CD14-positive monocyte (primary cell): Measurements from ENCODE around the gene NOP58. TPM values are rescaled to one million over a fixed set of nuclear protein-coding genes. Genes with fewer than 3 reads are reported as not detected.

Experiments
- DNase-seq, 3 donors: peaks; one replicate each; pipeline ENCODE4 v3.0.0-alpha.2; 2011 to 2022
- H2AFZ ChIP-seq: 2 replicates; pipeline ENCODE4 v1.6.0; 2012; ENCODE audit warnings: mild to moderate bottlenecking, low read depth, low read length, inconsistent platforms; ENCODE audit not compliant: insufficient read depth, poor library complexity, severe bottlenecking
- H3K27ac ChIP-seq, 2 donors: 1 replicate in 1 of 2; 2 replicates in 1 of 2; pipeline ENCODE4 v1.5.1; 2012 to 2013; ENCODE audit warnings: low read length in 2 of 2, control low read depth in 1 of 2, inconsistent platforms in 1 of 2, low read depth in 1 of 2, mild to moderate bottlenecking in 1 of 2
- H3K27me3 ChIP-seq, 2 donors: one replicate each; pipeline versions ENCODE4 v1.6.0 to v1.6.1; 2011 to 2013; ENCODE audit warnings: low read length in 2 of 2; ENCODE audit not compliant: control insufficient read depth in 2 of 2, insufficient read depth in 2 of 2
- H3K36me3 ChIP-seq, 2 donors: replicated peaks in 1 of 2; 1 replicate in 1 of 2; 2 replicates in 1 of 2; pipeline versions ENCODE4 v1.5.1 to v1.6.1; 2012 to 2013; ENCODE audit warnings: low read length in 2 of 2, control low read depth in 1 of 2, inconsistent platforms in 1 of 2, mild to moderate bottlenecking in 1 of 2; ENCODE audit not compliant: insufficient read depth in 2 of 2, control insufficient read depth in 1 of 2
- H3K4me1 ChIP-seq, 2 donors: 1 replicate in 1 of 2; 2 replicates in 1 of 2; pipeline versions ENCODE4 v1.5.1 to v1.6.1; 2012 to 2013; ENCODE audit warnings: low read length in 2 of 2, control low read depth in 1 of 2, inconsistent platforms in 1 of 2, mild to moderate bottlenecking in 1 of 2, moderate library complexity in 1 of 2; ENCODE audit not compliant: insufficient read depth in 2 of 2, control insufficient read depth in 1 of 2
- H3K4me2 ChIP-seq: replicated peaks from 2 replicates; pipeline ENCODE3; 2012; ENCODE audit warnings: low read length, moderate library complexity, mild to moderate bottlenecking; ENCODE audit not compliant: poor library complexity, severe bottlenecking; ENCODE audit errors: extremely low read depth
- H3K4me3 ChIP-seq, 3 experiments: fragments of 200-600 bp in 1 of 3; sonication (generic) in 1 of 3; replicated peaks in 1 of 3; 1 replicate in 2 of 3; 2 replicates in 1 of 3; pipeline ENCODE4 v1.5.1; 2011 to 2013; ENCODE audit warnings: low read length in 3 of 3, mild to moderate bottlenecking in 3 of 3, control low read depth in 2 of 3, low read depth in 2 of 3, inconsistent platforms in 1 of 3, moderate library complexity in 1 of 3
- H3K79me2 ChIP-seq: 2 replicates; pipeline ENCODE4 v1.6.0; 2012; ENCODE audit warnings: mild to moderate bottlenecking, control low read depth, inconsistent platforms, low read length, moderate library complexity; ENCODE audit not compliant: insufficient read depth
- H3K9ac ChIP-seq: 2 replicates; pipeline ENCODE4 v1.6.0; 2017; ENCODE audit warnings: low read length, mild to moderate bottlenecking; ENCODE audit not compliant: insufficient read depth, poor library complexity, severe bottlenecking
- H3K9me3 ChIP-seq, 2 donors: replicated peaks in 1 of 2; 1 replicate in 1 of 2; 2 replicates in 1 of 2; pipeline versions ENCODE4 v1.5.1 to v1.6.1; 2012 to 2013; ENCODE audit warnings: low read length in 2 of 2, control low read depth in 1 of 2; ENCODE audit not compliant: control insufficient read depth in 1 of 2, insufficient read depth in 1 of 2
- H4K20me1 ChIP-seq: 2 replicates; pipeline ENCODE4 v1.6.0; 2012; ENCODE audit warnings: mild to moderate bottlenecking, low read length, control low read depth, moderate library complexity; ENCODE audit not compliant: insufficient read depth
- H3K27ac Mint-ChIP-seq, 7 donors: one replicate each; pipeline ENCODE4 v1.8.0; 2020; ENCODE audit warnings: mild to moderate bottlenecking in 7 of 7, mixed read lengths in 7 of 7, moderate library complexity in 6 of 7, inconsistent platforms in 2 of 7
- H3K27me3 Mint-ChIP-seq, 3 donors: one replicate each; pipeline ENCODE4 v1.8.0; 2021 to 2022; ENCODE audit warnings: low read depth in 3 of 3, mild to moderate bottlenecking in 3 of 3, mixed read lengths in 3 of 3, moderate library complexity in 3 of 3, inconsistent platforms in 1 of 3
- H3K36me3 Mint-ChIP-seq, 2 donors: one replicate each; pipeline ENCODE4 v1.8.0; 2020; ENCODE audit warnings: mixed read lengths in 2 of 2, inconsistent platforms in 1 of 2, mild to moderate bottlenecking in 1 of 2
- H3K4me1 Mint-ChIP-seq: one replicate; pipeline ENCODE4 v1.8.0; 2020; ENCODE audit warnings: mild to moderate bottlenecking, mixed read lengths
- H3K4me3 Mint-ChIP-seq, 2 donors: one replicate each; pipeline ENCODE4 v1.8.0; 2020; ENCODE audit warnings: mild to moderate bottlenecking in 2 of 2, mixed read lengths in 2 of 2, moderate library complexity in 1 of 2
- H3K9me3 Mint-ChIP-seq, 7 donors: one replicate each; pipeline ENCODE4 v1.8.0; 2020 to 2022; ENCODE audit warnings: mixed read lengths in 7 of 7, mild to moderate bottlenecking in 6 of 7, moderate library complexity in 6 of 7, inconsistent platforms in 2 of 7
- CTCF ChIP-seq: fragments of 200-600 bp; IDR thresholded peaks from one replicate; pipeline ENCODE4 v1.8.0; 2022; ENCODE audit warnings: antibody characterized with exemption, mild to moderate bottlenecking
- WGBS: methylation state at CpG from one replicate; pipeline ENCODE4 v1.1.5; 2013; ENCODE audit warnings: missing lambda C conversion rate; ENCODE audit not compliant: insufficient coverage; 5-methylcytosine and 5-hydroxymethylcytosine counted together
- intact Hi-C, 2 donors: fragments of 100-400 bp; cut with micrococcal nuclease; formaldehyde crosslinking; loops; one replicate each; pipeline versions ENCODE4 v1.15.0 to v1.15.1; 2023
- polyA plus RNA-seq, 3 donors: library from polyadenylated mRNA; depleted of rRNA in 1 of 3; unstranded in 2 of 3; stranded (reverse) in 1 of 3; fragments of 300-500 nt in 2 of 3; fragments of >200 nt in 1 of 3; fragmentation: Illumina TruSeq in 2 of 3; gene quantifications; 1 replicate in 2 of 3; 2 replicates in 1 of 3; pipeline ENCODE4 v1.2.3, GENCODE V29; 2012 to 2021

NOP58 gene
- polyA plus RNA-seq, 3 donors = 19.4 to 25.4 (median 22.5) TPM

DNA sequence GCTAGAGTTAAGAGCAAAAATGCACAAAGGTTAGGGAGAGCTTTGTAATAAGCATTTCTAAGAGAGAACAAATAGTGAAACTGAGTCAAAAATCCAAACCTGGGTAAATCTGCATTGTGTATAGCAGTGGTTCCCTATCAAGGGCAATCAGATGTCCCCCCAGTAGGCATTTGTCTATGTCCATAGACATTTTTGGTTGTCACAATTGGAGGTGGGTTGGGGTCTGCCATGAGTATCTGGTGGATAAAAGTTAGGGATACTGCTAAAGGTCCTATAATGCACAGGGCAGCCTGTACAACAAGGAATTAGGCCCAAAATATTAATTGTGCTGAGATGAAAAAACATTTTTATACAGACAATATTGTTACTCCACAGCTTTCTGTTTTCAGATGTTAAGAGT, 21.0 kb downstream of the NOP58 start:
- H3K36me3 Mint-ChIP-seq = peaks cover 73 to 94% of the 10 kb centered on the region in 2 donors
- intact Hi-C loops = no loop called here
- peaks cover 3% of the 10 kb centered on the region for H3K79me2 ChIP-seq

DNA sequence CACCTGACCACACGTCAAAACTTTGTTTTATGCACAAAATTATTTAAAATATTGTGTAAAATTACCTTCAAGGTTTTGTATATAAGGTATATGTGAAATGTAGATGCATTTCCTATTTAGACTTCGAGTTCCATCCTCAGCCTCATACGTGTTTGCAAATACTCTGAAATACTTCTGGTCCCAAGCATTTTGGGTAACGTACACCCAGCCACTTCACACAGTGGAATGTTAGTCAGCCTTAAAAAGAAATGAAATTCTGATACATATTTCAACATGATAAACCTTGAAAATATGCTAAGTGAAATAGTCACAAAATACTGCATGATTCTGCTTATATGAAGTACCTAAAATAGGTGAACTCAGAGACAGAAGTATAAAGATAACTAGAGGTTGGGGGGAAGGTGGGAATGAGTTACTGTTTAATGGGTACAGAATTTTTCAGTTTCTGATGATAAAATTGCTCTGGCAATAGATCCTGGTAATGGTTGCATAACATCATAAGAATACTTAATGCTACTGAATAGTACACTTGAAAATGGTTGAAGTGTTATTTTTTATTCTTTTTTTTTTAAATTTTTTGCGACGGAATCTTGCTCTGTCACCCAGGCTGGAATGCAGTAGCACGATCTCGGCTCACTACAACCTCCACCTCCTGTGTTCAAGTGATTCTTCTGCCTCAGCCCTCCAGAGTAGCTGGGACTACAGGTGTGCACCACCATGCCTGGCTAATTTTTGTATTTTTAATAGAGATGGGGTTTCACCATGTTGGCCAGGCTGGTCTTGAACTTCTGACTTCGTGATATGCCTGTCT, 24.0 kb downstream of the NOP58 start:
- TF ChIP-seq CTCF = no peak
- no CpG with 5 or more reads among the region's 9 CpGs for whole genome bisulfite sequencing
- Mint-ChIP-seq H3K27me3 (peaks cover 0 to 1% (median 0%) of the 10 kb centered on the region in 3 donors), H3K36me3 (peaks cover 71 to 96% of the 10 kb centered on the region in 2 donors), H3K4me1 (no peaks in the 10 kb centered on the region), H3K9me3 (peaks cover 0 to 2% (median 0%) of the 10 kb centered on the region in 7 donors), H3K27ac (no peak overlapping the region), H3K4me3 (no peak overlapping the region)
- Histone ChIP-seq H3K4me2 (no peak overlapping the region), H3K79me2 (no peaks in the 10 kb centered on the region), H3K27ac (no peak overlapping the region), H3K9ac (no peak overlapping the region), H4K20me1 (no peaks in the 10 kb centered on the region), H3K4me3 (no peak overlapping the region), H3K36me3 (peaks cover 90 to 98% of the 10 kb centered on the region in 2 donors), H2AFZ (no peak overlapping the region), H3K4me1 (no peaks in the 10 kb centered on the region), H3K27me3 (no peaks in the 10 kb centered on the region), H3K9me3 (no peaks in the 10 kb centered on the region)
- intact Hi-C loops = no loop called here
- no peak for DNase-seq

More for the DNA sequence above, 21.0 kb downstream of the NOP58 start:
- no peak overlapping the region for H3K27ac Mint-ChIP-seq
- H3K27ac ChIP-seq = no peak overlapping the region
- H3K4me1 ChIP-seq = no peaks in the 10 kb centered on the region
- H3K9me3 Mint-ChIP-seq = peaks cover 0 to 2% (median 0%) of the 10 kb centered on the region in 7 donors
- peaks cover 90 to 97% of the 10 kb centered on the region in 2 donors for H3K36me3 ChIP-seq
- H3K9me3 ChIP-seq = no peaks in the 10 kb centered on the region
- H3K4me3 Mint-ChIP-seq = no peak overlapping the region
- no peak overlapping the region for H3K4me2 ChIP-seq
- no peak for TF ChIP-seq CTCF
- no peak overlapping the region for H3K4me3 ChIP-seq
- no peaks in the 10 kb centered on the region for H3K27me3 ChIP-seq
- H3K27me3 Mint-ChIP-seq = no peaks in the 10 kb centered on the region
- no peaks in the 10 kb centered on the region for H4K20me1 ChIP-seq
- no peak for DNase-seq
- H3K9ac ChIP-seq = no peak overlapping the region
- H2AFZ ChIP-seq = no peak overlapping the region
- no peaks in the 10 kb centered on the region for H3K4me1 Mint-ChIP-seq
